Coronary artery (tissue), 2 donors: ENCODE measurements around the gene GALNT18.

Experiments
- DNase-seq: peaks from one replicate; pipeline ENCODE4 v3.0.0-alpha.2; 2017; ENCODE audit warnings: low spot score
- H3K27ac ChIP-seq, 2 donors: fragments of 200-600 bp; sonication (generic); one replicate each; pipeline ENCODE4 v1.5.1; 2016 to 2019
- H3K4me3 ChIP-seq: fragments of 200-600 bp; sonication (generic); 2 replicates; pipeline ENCODE4 v1.5.1; 2016; ENCODE audit warnings: mild to moderate bottlenecking, moderate library complexity
- CTCF ChIP-seq: fragments of 200-600 bp; sonication (generic); IDR thresholded peaks from one replicate; pipeline ENCODE4 v1.5.1; 2019; ENCODE audit warnings: antibody characterized with exemption

Gene GALNT18

DNA sequence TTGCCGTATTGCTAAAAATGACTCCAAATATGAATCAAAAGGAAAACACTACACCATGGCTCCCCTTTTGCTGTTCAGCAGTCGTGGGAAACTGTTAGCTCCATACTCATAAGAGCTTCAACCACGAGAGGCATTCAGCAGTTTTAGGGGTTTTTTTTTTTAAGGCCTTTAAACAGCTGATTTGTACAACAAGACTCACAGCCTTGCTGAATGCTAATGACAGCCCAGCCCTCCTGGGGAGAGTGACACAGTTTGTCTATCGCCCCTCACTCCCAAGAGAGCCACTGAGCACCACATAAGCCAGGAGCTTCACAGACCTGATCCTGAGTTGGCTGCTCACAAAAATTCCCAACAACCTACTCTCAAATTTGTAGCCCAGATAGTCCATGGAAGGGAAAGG lies 32.4 kb downstream of the GALNT18 start:
- peak; percentile 16 for DNase-seq
- Histone ChIP-seq H3K27ac (peak overlapping the region; percentile 74 to 78), H3K4me3 (peak overlapping the region; percentile 8)
- no peak for TF ChIP-seq CTCF

DNA sequence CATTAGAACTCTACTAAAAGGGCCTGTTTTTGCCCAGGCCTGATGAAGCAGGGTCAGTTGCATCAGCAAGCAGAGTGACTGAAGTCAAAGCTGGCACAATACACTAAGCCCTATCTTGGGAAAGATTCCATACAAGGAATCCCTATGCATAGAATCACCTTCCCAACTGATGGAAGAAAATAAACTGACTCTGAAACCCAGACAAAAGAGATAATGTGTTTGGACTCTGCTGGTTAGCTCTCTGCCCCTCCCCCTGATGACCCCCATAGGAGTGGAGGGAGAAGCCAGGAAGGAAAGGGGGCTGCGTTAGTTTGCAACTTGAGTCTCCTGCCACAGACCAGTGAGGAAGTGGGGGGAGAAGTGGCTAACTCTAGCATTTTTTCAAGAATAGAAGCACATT lies 32.9 kb downstream of the GALNT18 start:
- DNase-seq = peak; percentile 49

DNA sequence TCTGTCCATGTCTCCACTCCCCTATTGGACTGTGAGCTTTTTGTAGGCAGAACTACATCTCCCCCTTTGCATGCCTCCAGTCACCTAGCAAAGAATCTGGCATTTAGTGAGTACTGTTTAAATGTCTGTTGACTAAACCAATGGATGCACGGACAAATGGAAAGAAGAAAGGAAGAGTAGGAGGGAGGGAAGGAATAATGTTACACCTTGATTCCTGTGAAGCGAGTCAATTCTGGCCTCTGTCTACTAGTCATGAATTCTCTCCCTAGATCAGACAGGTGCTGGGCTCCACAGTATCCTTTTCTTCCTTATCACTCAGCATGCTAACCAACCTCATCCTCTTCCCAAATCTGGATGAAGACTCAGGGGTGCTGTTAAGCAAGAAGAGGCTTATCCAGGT lies 33.6 kb downstream of the GALNT18 start:
- peak overlapping the region; percentile 74 to 78 for H3K27ac ChIP-seq
- TF ChIP-seq CTCF = no peak
- DNase-seq = no peak

More for the DNA sequence above, 32.9 kb downstream of the GALNT18 start:
- Histone ChIP-seq H3K27ac (peak overlapping the region; percentile 74 to 78), H3K4me3 (peak overlapping the region; percentile 8)
- TF ChIP-seq CTCF = no peak

GRCh38 chr11:11587122-11587521 lies 34.7 kb downstream of the GALNT18 start:
- H3K4me3 ChIP-seq = peak overlapping the region; percentile 19
- TF ChIP-seq CTCF = no peak
- peak; percentile 71 for DNase-seq
- H3K27ac ChIP-seq = peak overlapping the region; percentile 74 to 78

More for the DNA sequence above, 33.6 kb downstream of the GALNT18 start:
- no peak overlapping the region for H3K4me3 ChIP-seq

DNA sequence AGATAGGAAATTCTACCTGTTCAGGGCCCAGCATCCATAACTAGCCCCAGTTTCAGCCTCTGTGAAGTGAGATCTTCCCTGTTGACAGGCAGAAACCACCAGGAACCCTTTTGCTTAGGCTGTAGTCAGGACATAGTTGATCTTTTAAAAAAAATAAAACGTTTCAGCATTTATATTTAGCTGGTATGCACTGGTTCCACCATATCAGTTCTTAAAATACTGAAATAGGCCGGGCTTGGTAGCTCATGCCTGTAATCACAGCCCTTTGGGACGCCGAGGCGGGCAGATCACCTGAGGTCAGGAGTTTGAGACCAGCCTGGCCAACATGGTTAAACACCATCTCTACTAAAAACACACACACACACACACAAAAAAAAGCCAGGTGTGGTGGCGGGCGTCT lies 35.3 kb downstream of the GALNT18 start:
- DNase-seq = peak; percentile 28
- no peak for TF ChIP-seq CTCF
- Histone ChIP-seq H3K27ac (peak overlapping the region; percentile 74 to 78), H3K4me3 (no peak overlapping the region)

DNA sequence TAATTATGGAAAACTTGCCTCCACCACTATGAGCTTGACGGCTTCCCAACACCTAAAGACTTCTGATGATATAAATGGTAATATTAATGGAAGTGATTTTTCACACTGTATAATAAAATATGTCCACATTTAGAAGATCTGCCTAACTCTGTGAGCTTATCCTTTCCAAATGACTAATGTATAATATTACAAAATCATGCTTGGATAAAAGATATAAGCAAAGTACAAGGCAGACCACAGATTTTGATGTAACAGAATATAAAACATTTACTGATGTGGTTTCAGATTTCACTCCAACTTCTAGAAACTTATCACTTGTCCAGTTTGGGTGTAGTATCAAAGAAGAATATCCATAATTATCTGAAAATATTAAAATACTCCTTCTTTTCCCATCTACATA lies 36.9 kb downstream of the GALNT18 start:
- TF ChIP-seq CTCF = no peak
- Histone ChIP-seq H3K27ac (peak overlapping the region in 1 of 2 donors; percentile 48), H3K4me3 (no peak overlapping the region)
- DNase-seq = no peak

DNA sequence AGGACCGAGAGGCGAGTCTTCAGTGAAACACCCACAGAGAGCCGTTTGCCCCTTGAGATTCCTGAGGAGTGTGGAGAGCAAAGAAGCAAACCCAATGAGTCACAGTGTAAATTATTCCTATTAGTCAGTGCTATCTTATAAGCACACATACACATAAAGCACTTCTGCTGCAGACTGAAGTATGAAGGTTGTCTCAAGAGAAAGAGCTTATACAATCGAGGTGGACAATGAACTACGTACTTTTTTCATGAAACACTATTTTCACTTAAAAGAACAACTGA lies 37.3 kb downstream of the GALNT18 start:
- no peak for TF ChIP-seq CTCF
- Histone ChIP-seq H3K4me3 (no peak overlapping the region), H3K27ac (peak overlapping the region; percentile 35 to 48)
- peak; percentile 69 for DNase-seq
